SK-N-DZ (cell line): ENCODE results near the gene ERAL1. TPM values are rescaled to one million over a fixed set of nuclear protein-coding genes. Genes with fewer than 3 reads are reported as not detected.
A peak's percentile ranks its signal among the peaks of the same experiment; 100 is the strongest.
"Not testable (repeated sequence)": the region's sequence is repeated elsewhere in the genome, so short reads cannot be mapped to it uniquely, and the experiment has no call there.

Experiments
- DNase-seq: peaks from one replicate; pipeline ENCODE4 v3.0.0-alpha.2; 2015; ENCODE audit warnings: low spot score
- polyA plus RNA-seq, 2 experiments: library from polyadenylated mRNA; depleted of rRNA; stranded (reverse); fragments of >200 nt; gene quantifications; 2 replicates each; pipeline ENCODE4 v1.2.3, GENCODE V29; 2014

The ERAL1 gene
- 65.6 and 92.8 TPM in 2 replicates for polyA plus RNA-seq (2014; cell fraction: cytosol; rRNA removed)
- 75.0 and 114 TPM in 2 replicates for polyA plus RNA-seq (2014; cell fraction: nucleus; rRNA removed)

DNA sequence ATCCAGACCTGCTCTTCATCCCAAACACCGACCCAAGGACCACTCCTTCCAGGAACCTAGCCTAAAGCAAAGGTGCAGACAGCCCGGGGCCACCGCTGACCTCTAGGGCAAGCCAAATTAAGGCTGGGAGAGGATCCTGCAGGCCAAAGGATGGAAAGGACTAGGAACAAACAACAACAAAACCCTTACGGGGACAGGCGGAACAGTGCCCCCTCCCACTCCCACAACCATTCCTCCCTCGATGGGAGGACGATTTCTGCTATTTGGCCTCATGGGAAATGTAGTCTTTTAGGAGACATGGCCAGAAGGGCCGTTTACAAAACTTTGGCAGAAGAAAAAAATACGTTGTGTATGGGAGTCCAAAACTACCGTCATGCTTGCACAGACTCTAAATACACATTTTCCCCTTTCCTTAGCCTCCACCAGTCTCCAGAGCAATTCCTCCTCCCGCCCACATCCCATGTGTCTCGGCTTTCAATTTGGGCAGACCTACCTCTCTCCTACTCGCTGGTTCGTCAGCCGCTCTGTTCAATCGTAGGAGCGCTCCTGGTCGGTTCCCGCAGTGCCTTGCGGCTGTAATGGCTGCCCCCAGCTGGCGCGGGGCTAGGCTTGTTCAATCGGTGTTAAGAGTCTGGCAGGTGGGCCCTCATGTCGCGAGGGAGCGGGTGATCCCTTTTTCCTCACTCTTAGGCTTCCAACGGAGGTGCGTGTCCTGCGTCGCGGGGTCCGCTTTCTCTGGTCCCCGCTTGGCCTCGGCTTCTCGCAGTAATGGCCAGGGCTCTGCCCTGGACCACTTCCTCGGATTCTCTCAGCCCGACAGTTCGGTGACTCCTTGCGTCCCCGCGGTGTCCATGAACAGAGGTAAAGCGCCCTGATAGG is at the start of gene ERAL1:
TSS of gene ERAL1 (plus strand) at position 560 of the 879 bp plus-strand sequence. CDS start at position 579, 19 bp downstream.
- DNase-seq = peak; percentile 91

DNA sequence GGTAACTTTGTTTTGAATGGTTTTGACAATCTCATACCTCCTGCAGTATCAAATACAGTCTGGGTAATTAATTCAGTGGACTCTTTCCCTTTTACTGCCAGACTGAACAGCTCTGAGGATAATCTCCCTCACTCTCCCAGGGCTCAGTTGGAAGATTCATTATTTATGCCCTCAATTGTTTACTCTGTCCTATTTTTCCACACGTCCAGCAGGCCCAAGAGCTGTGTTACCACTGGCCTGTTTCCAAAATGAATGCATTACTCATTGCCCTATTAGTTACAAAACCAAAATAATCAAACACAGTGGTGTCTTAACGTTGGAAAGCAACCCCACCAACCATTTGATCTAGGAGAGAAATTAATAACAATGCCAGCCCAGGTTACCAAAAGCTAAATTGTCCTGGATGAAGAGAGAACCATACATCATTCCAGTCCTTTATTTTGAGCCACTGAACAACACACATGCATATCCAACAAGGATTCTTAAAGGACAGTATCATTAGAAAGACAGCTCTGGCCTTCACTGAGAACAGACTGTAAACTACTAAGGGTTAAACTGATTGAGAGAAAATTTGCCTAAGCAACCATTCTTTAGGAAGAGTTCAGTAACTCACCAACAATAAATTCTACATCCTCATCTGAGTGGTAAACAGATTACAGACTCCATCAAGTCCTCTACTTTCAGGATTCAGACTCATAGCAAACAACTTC is 46.7 kb upstream of the ERAL1 start:
- no peak for DNase-seq

DNA sequence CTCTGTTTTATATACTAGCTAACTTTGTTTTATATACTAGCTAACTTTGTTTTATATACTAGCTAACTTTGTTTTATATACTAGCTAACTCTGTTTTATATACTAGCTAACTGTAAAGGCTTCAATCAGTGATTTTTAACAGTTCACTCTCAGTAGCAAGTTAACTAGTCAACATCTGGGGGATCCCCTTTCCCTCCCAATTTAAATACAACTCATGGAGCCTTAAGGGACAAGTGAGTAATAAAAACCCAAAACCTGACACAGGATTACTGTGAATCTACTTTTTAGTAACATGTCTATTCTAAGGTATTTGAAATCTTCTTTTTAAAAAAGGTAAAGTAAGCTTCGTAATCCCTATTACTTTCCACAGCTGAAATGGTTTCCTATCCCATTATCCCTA is 44.4 kb upstream of the ERAL1 start:
- no peak for DNase-seq

DNA sequence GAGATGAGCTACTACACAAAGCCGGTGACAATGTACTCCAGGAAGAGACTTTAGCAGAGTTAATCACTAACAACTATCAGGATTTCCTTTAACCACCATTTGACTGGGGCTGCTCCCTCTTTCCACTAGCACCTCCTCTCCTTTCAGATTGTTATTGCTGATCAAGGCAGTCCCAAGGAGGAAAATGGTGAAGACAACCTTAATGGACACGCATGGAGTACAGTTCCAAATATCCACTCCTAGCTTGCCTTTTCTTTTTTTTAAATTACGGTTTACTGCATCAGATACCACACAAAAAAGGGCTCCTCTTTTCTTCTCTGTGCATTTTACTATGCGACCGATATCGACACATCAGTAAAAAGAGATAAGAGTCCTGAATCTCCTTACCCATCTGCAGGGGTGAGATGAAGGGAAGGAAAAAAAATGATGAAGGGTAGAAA is 43.1 kb upstream of the ERAL1 start:
- DNase-seq = no peak

DNA sequence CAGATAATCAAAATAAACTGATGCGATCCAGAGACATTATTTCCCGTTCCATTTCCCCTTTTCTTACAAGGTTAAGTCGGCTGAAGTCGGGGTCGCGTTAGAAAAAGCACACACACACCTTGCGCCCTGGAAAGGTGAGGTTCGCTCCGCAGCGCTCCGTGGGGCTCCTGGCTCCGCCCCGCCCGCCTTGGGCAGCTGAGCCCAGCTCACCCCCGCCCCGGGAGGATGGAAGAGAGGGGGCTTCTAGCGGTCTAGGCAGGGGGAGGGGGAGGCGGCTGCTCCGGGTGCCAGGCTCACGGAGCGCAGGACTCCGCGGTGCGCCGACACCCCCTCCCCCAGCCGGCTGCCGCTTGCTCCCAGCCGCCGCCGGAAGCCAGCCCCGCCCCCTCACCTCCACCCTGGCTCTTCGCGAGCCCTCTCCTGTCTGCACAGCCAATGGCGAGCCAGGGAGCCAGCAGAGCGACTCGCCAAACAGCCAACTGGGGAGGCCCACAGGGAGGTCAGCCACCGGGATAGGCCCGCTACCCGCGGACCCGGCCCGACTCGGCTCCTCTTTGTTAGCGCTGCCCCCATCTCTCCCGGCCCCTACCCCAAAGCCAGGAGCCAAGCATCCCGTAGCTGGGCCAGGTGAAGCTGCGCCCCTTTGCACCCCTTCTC is 42.6 kb upstream of the ERAL1 start:
- DNase-seq = peak; percentile 99

DNA sequence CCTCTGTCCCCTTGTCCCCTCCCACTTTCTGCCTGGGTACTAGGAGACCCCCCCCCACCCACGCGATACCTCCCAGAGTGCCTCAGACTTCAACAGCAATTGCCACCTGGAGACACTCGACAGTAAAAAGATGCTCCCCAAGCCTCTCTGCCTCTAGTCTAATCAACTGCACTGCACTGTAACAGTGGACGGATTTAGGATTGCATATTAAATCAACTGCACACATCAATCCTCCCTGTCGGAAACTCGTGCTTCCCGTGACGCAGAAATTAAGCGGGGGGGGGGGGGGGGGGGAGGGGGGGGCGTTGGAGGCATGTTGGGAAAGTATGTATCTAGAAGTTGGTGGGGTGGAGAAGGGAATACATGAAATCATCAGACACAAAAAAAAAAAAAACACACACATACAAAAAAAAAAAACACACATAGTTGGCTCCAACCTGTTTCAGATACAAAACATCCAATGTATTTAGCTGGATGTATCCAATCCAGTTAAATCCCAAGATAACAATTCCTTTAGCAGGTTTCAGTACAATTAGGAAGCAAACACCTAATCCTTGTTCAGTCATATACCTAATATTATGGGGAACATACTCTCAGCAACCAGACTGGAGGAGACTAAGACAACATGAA is 42.0 kb upstream of the ERAL1 start:
- no peak for DNase-seq

DNA sequence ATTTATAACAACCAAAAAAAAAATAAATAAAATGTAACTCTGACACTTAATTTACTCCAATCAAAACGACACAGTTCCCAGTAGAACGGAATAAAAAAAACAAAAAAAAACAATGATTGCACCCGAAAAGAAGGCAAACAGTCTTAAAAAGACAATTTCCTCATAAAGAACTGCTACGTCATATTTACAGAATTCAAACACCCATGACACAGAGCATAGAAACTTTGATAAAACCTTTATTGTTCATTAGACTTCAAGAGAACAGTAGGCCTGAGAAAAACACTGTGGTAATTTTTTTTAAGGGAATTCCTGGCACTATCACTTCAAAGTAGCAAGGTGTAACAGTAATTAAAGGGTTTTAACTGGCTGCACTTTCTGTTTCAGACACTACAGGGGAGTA is 38.3 kb upstream of the ERAL1 start:
- DNase-seq = no peak

DNA sequence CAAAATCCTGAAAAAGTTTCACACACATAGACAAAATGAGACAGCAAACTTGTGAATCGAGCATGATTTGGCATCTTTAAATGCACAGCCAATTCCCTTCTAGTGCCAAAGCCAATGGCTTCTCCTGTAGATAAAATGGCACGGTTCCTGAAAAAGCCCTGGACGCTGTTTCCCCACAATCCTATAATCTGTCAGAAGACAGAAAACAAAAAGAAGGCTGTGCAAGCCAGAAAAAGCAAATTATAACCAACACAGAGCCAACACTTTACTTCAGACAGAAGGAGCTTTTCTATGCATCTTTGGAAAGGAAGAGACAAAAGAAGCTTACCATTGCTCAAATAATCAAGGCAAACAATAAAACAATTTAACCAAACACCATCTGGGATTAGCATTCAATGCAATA is 36.0 kb upstream of the ERAL1 start:
- no peak for DNase-seq

DNA sequence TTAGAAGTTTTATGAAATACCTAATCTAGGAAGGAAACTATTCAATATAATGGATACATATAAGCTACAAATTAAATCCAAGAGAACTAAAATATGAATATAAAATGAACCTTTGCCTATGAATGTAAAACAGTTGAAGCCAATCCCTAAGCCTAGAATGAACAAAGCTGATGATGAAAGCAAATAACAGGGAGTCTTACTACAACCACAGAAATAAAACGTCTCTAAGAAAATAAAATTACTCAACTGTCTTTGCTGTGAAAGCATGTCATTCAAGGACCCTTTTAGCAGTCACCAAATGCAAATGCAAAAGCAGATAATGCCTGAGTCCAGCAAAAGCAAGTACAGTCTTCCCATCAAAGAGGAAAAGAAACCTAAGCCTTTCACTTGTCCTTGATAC is 35.2 kb upstream of the ERAL1 start:
- DNase-seq = no peak

DNA sequence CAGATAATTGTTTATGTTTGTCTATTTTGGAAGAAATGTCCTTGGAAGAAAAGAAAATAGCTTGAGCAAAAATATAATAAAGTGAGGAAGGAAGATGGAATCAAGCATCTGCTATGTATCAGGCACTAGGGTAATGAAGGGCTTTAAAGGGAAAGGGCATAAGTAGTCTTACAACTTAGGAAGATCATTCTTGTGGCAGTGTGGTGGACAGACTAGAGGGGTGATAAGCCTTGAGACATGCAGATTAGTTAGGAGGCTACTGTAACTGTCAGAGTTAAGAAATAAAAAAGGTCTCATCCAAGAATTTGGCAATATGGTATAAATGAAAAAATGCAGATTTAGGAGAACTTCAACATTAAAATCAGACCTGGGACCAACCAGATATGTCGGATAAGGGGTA is 27.1 kb upstream of the ERAL1 start:
- no peak for DNase-seq

DNA sequence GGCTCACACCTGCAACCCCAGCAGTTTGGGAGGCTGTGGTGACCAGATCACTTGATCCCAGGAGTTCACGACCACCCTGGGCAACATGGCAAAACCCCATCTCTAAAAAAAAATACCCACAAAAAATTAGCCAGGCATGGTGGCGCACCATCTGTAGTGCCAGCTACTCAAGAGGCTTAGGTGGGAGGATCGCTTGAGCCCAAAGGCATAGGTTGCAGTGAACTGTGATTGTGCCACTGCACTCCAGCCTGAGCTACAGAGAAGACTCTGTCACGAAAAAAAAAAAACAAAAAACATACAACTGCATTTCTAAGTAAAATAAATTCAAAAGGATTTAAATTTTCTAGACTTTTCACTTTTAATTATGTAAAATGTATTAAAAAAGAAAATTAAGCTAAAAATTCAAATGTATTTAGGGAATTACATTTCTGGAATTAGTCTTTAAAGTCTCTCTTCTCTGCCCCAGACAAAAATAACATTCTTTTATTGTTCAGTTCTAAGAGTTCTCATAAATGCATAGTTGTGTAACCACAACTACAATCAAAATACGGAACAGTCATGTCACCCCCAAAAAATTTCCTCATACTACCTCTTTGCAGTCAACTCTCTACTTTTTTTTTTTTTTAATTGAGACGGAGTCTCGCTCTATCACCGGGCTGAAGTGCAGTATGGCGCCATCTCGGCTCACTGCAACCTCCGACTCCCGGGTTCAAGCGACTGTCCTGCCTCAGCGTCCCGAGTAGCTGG is 26.3 kb upstream of the ERAL1 start:
- no peak for DNase-seq

DNA sequence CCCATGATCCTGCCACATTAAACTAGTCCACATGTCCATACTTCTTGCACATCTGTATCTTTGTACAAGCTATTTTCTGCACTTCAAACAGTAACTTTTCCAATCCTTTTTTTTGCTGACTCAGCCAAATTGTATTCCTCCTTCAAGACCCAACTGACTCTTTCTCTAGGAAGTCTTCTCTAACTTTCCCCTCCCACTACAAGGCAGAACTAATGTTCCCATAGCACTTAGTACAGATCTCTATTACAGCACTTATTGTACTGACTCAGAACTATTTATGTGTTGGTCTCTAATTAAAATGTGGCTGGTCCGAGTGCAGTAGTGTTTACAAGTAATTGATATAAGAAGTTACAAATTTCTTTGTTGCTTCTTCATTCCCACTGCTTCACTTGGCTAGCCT is 20.4 kb upstream of the ERAL1 start:
- no peak for DNase-seq

DNA sequence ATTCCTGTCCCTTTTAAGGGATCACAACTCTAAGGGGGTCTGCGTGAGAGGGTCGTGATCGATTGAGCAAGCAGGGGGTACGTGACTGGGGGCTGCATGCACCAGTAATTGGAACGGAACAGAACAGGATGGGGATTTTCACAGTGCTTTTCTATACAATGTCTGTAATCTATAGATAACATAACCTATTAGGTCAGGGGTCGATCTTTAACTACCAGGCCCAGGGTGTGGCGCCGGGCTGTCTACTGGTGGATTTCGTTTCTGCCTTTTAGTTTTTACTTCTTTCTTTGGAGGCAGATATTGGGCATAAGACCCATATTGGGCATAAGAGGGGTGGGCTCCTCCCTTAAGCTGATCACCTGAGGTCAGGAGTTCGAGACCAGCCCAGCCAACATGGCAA is 18.3 kb upstream of the ERAL1 start:
- DNase-seq = not testable (repeated sequence)

DNA sequence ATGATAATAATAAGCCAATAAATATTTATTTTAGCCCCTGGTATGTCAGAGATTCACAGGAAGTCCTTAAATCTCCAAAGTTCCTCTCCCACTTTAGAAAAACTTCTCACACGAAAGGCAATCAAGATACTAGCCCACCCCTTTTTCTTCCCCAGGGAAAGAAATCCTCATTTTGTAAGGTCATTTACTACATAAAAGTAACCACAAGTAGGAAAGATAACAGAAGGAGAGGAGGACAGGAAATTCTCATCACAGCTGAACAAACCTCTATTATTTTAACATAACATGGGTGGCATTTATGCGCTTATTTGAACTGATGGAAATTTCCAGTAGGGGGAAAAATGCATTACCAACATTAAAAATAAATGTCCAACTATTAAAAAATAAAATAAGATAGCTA is 15.6 kb upstream of the ERAL1 start:
- no peak for DNase-seq

DNA sequence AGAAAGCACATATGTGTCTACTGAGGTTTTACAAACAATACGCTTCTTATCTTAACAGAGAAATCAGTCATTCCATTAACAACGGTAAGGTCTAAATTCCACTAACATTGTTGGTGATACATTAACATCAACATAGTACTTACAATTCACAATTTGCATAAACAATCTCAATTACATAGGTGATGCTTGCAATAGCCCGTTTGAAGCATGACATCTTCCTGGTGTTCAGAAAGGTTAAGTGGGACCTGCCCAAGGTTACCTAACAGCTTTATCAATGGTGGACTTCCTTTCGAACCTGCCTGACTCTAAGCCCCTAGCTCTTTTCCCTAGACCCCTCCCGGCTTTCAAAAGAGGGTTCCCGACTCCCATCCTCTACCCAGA is 12.9 kb upstream of the ERAL1 start:
- DNase-seq = no peak

DNA sequence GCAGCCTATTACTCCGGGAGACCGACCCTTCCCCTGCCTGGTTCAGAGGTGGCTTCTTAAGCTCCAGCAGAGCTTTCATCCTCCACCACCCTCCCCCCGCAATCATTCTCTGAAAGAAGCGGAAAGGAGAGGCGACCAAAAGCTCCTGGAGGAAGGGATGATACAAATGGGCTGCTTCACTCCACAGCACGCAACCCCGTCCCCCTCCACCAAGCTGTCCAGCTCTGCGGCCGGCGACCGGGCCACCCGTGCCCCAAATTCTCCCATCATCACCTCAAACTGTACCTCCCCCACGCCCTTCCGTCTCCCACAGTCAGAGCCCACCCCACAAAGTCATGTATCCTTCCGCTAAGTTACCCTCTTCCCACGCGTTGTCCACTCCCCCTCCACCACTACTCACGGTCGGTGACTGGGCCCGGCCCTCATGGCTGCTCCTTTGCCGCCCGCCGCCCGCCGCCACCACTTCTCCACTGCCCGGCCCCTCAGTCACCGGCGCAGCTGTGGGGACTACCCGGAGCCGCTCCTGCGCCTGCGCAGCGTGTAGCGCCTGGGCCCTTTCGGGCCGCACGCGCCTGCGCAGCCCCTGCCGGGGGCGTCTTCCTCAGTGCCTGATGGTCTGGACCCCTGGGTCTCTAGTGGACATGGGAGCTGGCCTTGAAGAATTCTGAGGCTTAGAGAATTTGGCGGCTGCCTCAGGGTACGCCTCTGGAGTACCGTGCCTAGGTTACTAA is 12.4 kb upstream of the ERAL1 start, which contains the start of gene FAM222B:
TSS of gene FAM222B (minus strand) at position 509 of the 731 bp plus-strand sequence. CDS start 76,123 bp downstream, outside the sequence.
- DNase-seq = peak; percentile 93

DNA sequence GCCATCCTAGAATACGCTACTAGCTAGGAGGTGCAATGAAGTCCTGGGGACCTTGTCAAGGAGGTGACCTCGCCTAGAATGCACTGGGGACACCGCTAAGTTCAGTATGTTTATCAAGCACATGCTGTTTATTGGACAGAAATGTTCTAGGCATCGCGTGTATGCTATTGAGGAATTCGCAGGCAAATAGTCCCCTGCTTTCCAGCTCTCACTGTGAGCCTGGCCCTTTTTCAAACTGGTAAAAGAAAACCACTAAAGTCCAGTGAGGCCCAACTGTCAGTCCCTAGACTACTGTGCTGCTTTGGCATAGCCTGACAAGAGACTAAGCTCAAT is 11.0 kb upstream of the ERAL1 start:
- DNase-seq = no peak

DNA sequence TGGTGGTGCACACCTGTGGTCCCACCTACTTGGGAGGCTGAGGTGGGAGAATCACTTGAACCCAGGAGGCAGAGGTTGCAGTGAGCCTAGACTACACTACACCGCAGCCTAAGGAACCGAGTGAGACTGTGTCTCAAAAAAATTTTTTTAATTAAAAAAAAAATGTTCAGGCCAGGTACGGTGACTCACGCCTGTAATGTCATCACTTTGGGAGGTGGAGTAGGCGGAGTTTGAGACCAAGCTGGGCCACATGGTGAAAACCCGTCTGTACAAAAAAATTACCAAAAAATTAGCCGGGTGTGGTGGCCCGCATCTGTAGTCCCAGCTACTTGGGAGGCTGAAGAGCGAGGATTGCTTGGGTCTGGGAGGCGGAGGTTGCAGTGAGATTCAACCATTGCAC is 8.6 kb upstream of the ERAL1 start:
- no peak for DNase-seq

DNA sequence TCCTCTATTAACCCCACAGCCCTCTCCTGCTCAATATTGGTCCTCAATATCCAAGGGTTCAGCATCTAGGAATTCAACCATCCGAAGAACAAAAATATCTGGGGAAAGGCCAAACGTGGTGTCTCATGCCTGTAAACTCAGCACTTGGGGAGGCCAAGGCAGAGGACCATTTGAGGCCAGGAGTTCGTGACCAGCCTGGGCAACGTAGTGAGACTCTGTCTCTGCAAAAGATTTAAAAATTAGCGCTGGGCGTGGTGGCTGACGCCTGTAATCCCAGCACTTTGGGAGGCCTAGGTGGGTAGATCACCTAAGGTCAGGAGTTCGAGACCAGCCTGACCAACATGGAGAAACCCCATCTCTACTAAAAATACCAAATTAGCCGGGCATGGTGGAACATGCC is 8.1 kb upstream of the ERAL1 start:
- not testable (repeated sequence) for DNase-seq

DNA sequence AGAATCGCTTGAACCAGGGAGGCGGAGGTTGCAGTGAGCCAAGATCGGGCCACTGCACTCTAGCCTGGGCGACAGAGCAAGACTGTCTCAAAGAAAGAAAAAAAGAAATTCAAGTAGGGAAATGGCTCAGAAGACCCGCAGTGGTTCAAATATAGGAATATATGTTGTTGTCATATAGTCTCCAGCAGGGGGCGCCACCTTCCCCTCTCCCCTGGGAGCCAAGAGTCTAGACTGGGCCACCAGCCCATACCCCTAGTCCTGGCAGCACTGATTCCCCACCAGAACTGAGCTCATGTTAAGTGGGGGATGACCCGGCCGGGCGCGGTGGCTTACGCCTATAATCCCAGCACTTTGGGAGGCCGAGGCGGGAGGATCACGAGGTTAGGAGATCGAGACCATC is 6.1 kb upstream of the ERAL1 start:
- peak; percentile 40 for DNase-seq
